Body of pancreas (tissue), 4 donors: ENCODE data around the gene TARDBP.

Experiments
- POLR2A ChIP-seq, 3 donors: fragments of 450-650 bp; IDR thresholded peaks; one replicate each; pipeline ENCODE4 v1.6.1; 2016; ENCODE audit warnings: antibody characterized with exemption in 3 of 3, mild to moderate bottlenecking in 2 of 3
- TF ChIP-seq, protein P1 (sequence below), 7 experiments: fragments of 450-650 bp in 4 of 7; fragments of 200-600 bp in 3 of 7; sonication (generic) in 3 of 7; IDR thresholded peaks; one replicate each; pipeline ENCODE4 v1.5.1; 2016 to 2019; ENCODE audit warnings: antibody characterized with exemption in 7 of 7

DNA sequence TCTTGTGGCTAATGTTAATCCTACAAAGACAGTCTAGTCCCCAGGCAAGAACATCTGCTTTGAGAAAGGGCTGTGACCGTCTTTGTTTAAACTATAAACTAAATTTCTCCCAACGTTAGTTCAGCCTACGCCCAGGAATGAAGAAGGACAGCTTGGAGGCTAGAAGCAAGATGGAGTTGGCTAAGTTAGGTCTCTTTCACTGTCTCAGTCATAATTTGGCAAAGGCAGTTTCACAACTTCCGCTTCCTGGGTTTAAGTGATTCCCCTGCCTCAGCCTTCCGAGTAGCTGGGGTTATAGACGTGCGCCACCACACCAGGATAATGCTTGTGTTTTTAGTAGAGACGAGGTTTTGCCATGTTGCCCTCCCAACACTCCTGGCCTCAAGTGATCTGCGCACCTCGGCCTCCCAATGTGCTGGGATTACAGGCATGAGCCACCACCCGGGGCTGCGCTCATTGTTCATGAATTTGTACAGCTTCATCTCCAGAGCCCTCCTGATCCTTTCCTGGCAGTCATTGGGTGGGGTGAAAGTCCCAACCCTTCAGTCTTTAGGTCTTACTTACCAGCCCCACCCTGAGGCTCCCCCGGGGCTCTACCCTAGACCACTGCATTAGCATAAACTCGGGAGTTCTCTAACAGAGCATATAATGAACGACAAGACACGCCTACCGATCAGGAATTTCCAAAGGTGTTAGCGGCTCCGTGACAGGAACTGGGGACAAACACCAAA, 39.5 kb downstream of the TARDBP start:
- TF ChIP-seq POLR2A (IDR thresholded peaks at IDR 0.05) = no peak
- TF ChIP-seq, protein P1, sequence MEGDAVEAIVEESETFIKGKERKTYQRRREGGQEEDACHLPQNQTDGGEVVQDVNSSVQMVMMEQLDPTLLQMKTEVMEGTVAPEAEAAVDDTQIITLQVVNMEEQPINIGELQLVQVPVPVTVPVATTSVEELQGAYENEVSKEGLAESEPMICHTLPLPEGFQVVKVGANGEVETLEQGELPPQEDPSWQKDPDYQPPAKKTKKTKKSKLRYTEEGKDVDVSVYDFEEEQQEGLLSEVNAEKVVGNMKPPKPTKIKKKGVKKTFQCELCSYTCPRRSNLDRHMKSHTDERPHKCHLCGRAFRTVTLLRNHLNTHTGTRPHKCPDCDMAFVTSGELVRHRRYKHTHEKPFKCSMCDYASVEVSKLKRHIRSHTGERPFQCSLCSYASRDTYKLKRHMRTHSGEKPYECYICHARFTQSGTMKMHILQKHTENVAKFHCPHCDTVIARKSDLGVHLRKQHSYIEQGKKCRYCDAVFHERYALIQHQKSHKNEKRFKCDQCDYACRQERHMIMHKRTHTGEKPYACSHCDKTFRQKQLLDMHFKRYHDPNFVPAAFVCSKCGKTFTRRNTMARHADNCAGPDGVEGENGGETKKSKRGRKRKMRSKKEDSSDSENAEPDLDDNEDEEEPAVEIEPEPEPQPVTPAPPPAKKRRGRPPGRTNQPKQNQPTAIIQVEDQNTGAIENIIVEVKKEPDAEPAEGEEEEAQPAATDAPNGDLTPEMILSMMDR (IDR thresholded peaks at IDR 0.05) = no peak
